Stimulated activated CD4-positive, alpha-beta T cell treated with anti-CD3 and anti-CD28 coated beads, TNF-alpha, amount 100 ng/mL, for 48 hours (primary cell): ENCODE measurements around the gene SF3B1.
"Not testable (repeated sequence)": the region's sequence is repeated elsewhere in the genome, so short reads cannot be mapped to it uniquely, and the experiment has no call there.

Experiments used
- DNase-seq, 3 donors: peaks; one replicate each; pipeline ENCODE4 v3.0.0-alpha.2; 2020; ENCODE audit warnings: low read depth in 3 of 3

Gene SF3B1

DNA sequence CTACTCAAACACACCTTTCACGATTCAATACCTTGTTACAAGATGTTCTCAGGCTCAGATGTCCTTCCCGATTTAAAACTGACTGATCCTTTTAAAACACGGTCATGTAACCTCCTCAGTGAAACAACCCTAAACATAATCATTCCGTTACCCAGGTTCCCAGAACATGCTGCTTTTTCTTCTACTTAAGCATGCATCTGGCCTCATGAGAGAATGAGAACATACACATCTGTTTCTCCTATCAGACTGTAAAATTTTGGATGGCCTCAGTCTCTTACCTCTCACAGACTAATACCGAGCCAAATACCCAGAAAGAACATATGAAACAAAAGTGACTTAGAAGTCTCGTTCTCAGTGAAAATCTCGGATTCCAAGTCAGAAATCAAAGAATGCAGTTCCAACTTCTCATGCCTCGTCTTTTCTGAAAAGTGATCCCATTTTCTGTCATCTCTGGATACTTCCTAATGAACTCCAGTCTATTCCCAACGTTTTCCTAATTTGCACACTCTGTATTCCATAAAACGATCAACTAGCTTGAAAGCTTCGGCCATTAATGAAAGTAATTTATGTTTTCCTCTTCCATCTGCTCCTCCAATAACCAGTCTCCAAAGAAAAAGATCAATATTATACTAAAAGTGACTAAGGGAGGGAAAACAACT lies 919 bp downstream of the SF3B1 start:
- DNase-seq, result no peak

DNA sequence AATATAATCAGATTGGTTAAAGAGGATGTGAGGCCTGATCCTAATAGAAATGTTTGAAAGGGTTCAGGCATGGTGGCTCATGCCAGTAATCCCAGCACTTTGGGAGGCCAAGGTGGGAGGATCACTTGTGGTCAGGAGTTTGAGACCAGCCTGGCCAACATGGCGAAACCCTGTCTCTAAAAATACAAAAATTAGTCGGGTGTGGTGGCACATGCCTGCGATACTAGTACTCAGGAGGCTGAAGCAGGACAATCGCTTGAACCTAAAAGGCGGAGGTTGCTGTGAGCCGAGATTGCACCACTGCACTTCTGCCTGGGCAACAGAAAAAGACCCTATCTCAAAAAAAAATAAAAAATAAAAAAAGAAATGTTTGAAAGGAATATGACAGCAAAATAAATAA lies 2.3 kb downstream of the SF3B1 start:
- DNase-seq, result not testable (repeated sequence)

DNA sequence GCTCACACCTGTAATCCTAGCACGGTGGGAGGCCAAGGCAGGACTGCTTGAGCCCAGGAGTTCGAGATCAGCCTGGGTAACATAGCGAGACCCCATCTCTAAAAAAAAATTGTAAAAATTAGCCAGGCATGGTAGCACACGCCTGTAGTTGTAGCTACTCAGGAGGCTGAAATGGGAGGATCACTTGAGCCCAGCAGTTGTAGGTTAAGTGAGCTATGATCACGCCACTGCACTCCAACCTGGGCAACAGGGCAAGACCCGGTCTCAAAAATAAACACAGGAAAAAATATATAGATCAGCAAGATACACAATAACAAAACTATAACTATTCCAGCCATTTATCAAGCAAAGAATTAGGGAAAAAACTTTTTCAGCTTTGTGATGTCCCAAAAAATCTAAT lies 3.0 kb downstream of the SF3B1 start:
- DNase-seq, result no peak

DNA sequence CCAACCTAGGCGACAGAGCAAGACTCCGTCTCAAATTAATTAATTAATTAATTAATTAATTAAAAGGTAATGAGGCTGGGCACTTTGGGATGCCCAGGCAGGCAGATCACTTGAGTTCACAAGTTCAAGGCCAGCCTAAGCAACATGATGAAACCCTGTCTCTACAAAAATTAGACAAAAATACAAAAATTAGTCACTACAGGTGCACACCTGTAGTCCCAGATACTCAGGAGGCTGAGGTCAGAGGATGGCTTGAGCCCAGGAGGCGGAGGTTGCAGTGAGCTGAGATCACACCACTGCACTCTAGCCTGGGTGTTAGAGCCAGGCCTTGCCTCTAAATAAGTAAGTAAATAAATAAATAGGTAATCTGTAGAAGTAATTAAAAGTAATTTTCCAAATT lies 6.8 kb downstream of the SF3B1 start:
- DNase-seq, result no peak

DNA sequence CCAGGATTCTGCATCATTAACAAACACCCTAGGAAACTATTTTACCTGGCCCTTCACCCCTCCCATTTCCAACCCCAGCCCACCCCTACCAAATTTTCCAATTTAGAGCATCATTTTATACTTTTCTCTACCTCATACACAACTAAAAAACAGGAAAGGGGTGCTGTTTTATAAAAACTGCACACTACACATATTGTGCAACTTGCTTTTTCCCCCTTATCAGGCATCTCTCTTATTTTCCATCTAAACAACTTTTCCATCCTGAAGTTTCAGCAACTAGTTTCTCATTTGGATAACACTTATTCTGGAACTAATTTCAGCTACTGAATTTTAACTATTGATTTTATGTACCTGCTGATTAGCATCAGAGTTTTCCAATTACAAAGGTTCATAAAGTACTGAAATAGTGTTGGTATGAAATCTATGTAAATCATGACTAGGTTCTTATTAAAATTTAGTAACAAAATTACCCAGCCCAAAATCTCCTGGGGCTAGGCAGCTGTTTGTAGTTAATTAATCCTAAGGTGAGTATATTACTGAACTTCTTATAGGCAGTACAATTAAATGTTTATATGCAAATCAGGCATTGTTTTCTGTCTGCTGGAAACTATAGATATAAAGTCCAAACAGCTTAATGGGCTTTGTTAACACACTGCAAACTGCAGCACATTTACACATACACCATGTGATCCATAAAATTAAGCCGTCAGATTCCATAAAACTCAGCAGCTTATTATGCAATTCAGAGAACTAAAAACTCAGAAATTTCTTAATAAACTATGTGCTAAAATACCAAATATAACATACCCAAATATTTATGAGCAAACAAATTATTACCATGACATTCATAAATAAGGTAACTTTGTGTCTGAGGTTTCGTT lies 7.9 kb downstream of the SF3B1 start:
- no peak for DNase-seq

DNA sequence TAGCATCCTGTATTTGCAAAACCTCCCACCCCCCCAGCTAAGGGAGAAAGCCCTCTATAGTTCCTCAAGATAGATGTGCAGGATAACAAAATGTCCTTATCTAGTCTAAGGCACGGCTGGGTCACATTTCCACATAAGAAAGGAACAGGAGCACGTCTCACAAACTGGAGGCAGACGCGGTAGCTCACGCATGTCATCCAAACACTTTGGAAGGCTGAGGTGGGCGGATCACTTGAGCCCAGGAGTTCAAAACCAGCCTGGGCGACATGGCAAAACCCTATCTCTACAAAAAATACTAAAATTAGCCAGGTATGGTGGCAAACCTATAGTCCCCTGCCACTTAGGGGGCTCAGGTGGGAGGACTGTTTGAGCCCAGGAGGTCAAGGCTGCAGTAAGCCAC lies 9.3 kb downstream of the SF3B1 start:
- no peak for DNase-seq

DNA sequence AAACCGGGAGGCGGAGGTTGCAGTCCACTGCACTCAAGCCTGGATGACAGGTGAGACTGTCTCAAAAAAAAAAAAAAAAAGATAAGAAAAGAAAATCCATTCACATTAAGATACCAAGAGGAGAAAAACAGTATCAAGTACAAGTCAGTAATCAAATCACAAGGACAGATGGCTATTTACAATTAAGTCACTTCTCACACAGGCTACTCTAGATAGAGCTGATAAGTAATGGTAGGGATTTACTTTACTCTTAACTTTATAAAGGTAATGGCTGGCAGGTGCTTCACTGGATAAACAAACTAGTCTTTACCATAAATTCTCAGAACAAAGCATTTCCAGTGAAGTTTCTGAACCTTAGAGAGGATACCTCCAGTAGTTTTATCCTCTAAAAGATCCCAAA lies 11.5 kb downstream of the SF3B1 start:
- DNase-seq, result no peak

DNA sequence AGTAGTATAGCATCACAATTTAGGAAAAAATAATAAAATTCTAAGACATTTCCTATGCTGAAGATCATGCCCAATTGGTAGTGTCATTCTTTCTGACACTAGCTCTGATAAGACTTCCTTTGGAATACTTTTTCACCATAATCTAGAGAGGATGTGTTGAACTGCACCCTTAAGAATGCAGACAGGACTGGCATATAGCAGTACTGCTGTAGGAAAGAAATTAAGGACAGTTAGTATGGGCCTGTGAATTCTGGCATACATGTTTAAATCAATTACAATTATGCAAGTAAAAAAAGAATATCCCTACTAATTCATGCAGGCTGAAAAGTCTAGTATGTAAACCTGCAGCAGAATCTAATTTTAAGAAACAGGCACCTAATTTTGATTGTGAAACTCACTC lies 15.4 kb downstream of the SF3B1 start:
- no peak for DNase-seq

- DNase-seq, result no peak
Measured at GRCh38 chr2:197416268-197416667, 18.6 kb downstream of the SF3B1 start.

GRCh38 chr2:197414515-197414914 lies 20.3 kb downstream of the SF3B1 start:
- DNase-seq, result no peak

DNA sequence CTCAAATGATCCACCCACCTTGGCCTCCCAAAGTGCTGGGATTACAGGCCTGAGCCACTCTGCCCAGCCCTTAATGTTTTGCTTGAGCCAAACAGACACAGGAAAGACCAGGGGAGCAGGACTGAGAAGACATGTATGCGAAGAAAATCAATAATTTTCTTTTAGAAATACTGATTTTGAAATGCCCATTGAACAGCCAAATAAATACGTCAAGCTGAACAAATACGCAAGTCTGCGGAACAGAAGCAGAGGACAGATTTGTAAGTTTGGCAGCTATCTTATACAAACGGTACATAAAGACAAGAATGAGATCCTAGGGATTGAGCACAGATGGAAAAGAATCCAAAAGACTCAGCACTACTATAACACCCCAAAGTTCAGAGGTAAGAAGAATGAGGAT lies 20.8 kb downstream of the SF3B1 start:
- DNase-seq, result no peak

DNA sequence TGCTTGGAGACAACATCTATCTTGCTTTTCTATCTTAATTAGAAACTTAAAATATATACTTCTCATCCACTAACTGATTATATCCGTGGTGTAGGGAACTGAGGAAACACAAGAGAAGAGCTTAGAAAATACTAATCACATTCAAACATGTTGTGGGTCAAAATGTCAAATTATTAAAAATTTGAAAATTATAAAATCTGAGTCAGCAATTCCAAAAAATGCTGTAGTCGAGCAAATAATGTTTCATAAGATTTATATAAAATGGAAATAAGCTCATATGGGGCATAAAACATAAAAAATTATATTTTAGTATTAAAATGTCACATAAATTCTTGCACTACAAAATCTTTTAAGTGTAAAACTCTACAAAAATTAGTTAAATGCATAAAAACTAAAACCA lies 29.2 kb downstream of the SF3B1 start:
- DNase-seq, result no peak

GRCh38 chr2:197399887-197400540 lies 34.8 kb downstream of the SF3B1 start:
- DNase-seq, result no peak

DNA sequence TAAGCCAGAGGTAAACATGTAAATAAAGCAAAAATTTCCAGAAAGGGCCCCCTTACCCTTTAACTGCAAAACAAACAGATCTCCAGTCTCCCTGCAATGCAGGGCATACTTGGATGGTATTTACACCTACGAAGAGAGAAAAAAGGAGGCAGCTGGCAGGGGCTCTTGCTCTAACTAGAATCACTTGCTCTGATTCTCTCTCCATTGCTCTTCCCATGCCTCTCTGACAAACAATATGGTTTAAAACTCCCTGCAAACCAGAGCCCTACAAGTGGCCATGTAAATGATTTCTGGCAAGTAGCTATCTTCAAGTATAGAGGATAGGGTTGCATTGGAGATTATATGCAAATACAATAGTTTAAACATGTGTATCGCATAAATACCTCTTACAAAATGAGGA lies 35.9 kb downstream of the SF3B1 start:
- DNase-seq, result no peak

GRCh38 chr2:197391220-197391717 lies 43.6 kb downstream of the SF3B1 start:
- no peak for DNase-seq

DNA sequence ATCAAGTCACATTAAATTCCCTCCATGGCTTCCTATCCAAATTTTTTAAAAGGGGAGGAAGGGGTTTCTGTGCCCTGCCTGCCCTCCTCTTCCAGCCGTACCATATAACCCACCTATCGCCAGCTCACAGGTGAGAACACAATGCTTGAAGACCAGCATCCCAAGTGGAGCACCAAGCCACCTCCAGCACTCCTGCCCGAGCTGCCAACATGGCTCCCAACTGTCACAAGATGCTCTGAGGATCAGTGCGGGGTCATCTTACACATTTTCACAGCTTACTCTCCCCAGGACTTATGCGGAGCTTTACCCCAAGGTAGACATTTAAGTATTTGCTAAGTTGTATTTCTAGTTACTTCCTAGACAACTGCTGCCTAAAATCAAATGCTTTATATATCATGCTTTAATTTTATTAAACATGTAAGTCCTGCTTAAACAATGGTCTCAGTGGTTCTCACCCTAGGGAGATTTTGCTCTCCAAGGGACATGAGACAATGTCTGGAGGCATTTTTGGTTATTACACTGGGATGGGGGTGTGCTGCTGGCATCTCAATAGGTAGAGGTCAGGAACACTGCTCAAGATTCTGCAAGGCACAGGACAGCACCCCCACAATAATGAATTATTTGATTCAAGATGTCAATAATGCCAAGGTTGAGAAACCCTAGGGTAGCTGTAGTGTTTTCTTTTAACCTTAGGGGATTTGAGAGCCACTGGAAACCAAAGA lies 45.8 kb downstream of the SF3B1 start:
- DNase-seq, result no peak

DNA sequence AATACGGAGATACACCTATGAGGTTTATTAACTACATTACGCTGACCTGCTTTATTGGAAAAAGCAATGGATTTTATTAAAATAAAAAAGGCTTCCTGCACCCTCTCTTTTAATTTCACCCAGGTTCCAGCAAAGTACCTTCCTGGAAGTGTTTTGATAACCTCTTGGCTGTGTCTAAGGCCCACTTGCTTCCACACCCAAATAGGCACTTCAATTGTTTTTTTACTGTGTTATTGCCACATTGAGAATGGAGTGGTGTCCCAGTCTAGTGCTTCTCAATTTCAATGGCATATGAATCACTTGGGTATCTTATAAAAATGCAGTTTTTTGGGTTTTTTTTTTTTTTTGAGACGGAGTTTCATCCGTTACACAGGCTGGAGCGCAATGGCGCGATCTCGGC lies 47.6 kb downstream of the SF3B1 start:
- no peak for DNase-seq

DNA sequence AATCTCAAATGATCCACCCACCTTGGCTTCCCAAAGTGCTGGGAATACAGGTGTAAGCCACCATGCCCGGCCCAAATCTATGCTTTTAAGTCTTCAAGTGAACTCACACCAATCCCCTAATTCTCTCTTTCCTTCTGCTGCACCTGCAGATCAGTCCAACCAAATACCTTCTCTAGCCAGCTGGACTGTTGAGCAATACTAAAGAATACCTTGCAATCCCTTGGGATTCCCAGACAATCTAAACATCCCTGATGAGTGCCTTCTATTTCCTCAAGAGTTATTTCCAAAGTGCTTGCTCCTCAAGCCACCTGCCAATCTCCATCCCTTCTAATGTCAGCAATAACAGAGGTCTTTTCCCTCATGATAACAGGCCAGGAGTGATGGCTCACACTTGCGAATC lies 48.6 kb downstream of the SF3B1 start:
- DNase-seq, result no peak

DNA sequence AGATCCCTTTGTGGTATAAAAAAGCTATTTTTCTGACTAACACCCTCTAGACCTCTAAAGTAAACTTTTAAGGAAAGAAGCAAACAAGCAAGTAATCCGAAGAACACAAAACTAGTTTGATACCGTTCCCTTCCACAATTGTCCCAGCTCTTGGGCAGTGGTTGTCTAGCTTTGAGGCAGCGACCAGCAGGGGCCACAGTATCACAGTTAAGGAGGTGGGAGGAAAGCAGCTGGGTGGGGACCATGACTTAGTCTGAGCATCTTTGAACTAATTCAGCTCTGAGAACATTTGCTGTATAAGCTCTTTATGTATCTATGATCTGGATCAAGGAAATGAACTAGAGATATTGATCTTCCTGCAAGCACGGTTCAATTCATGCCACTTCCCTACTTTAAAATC lies 51.0 kb downstream of the SF3B1 start:
- no peak for DNase-seq

DNA sequence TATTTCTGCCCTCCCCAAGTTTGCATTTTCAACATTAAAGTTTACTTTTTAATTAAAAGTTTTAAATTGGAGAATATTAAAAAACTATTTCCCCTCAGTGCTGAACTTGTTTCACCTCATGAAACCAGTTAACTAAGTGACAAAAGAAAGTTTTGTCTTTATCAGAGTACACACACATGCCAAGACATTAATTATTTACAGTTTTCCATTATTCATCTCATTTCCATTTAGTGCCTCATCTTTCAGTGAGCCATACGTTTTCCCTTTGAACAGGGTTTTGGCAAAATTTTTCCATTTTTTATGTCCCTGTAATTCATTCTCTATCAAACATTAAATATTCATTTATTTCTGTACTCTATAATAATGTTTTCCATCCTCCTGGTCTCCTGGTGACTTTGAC lies 53.2 kb downstream of the SF3B1 start:
- no peak for DNase-seq

GRCh38 chr2:197379918-197380309 lies 54.9 kb downstream of the SF3B1 start:
- DNase-seq, result not testable (repeated sequence)

DNA sequence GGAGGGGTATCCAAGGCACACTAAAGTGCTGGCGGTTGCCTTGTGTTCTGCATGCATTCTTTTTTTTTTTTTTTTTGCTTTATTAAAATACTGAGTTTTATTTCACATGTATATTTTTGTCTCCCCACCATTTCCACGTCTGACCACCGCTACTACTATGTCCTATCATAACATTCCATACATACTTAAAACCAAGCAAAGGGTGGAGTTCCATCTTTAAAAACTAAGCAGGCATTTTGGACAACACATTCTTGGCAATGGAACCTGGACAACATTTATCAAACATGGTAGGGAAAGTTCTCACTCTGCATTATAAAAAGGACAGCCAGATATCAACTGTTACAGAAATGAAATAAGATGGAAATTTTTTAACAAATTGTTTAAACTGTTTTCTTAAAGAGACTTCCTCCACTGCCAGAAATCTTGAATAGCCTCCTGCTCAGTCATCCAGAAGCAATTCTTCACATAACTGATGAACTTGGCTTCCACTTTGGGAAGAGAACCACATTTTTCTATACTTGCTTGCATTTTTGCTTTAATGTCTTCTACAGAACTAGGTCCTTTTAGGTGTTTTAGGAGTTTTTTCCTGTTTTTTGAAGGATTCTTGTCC lies 55.4 kb downstream of the SF3B1 start:
- not testable (repeated sequence) for DNase-seq
